ENCODE data around the gene MYO3B. TPM values are rescaled to one million over a fixed set of nuclear protein-coding genes. Genes with fewer than 3 reads are reported as not detected.

Gene MYO3B
- total and polyA plus RNA-seq, 2 of the 8 experiments (the other 6 are each of a cell fraction or from before 2014, with no cell fraction given): 0.17 to 0.19 TPM

GRCh38 chr2:170314744-170315447 is 136.9 kb downstream of the MYO3B start:
- Histone ChIP-seq H3K9me3 (ENCODE audit: insufficient read depth in 2 of 2, low read depth in 1 of 2, low read length in 1 of 2) (no peaks in the 10 kb centered on the region; a peak in 2 of 4 replicates), H3K4me3 (ENCODE audit: extremely low read depth in 1 of 4, insufficient read depth in 2 of 4, low read depth in 3 of 4, low read length in 4 of 4) (no peak overlapping the region), H3K4me1 (replicated peaks in 1 of 4; ENCODE audit: control insufficient read depth in 3 of 4, insufficient read depth in 4 of 4, low read length in 3 of 4) (no peaks in the 10 kb centered on the region), H4K91ac (replicated peaks; ENCODE audit: insufficient read length, low read length) (no peak overlapping the region), H2AFZ (ENCODE audit: low read length) (no peak overlapping the region), H3K79me1 (ENCODE audit: low read depth, low read length) (no peaks in the 10 kb centered on the region), H3K56ac (replicated peaks; ENCODE audit: insufficient read length, low read depth, low read length) (no peak overlapping the region), H3K23ac (ENCODE audit: insufficient read length) (no peak overlapping the region), H4K20me1 (replicated peaks in 1 of 2; ENCODE audit: control insufficient read depth in 1 of 2, insufficient read depth in 2 of 2, low read length in 2 of 2) (no peaks in the 10 kb centered on the region), H3K27me3 (replicated peaks in 1 of 4; ENCODE audit: control insufficient read depth in 3 of 4, extremely low read depth in 1 of 4, insufficient read depth in 3 of 4, low read length in 3 of 4) (peaks cover 0 to 1% (median 0%) of the 10 kb centered on the region in 4 experiments; a peak in 1 of 7 replicates), H4K8ac (ENCODE audit: extremely low read depth, insufficient read depth, low read length) (no peak overlapping the region), H2BK120ac (replicated peaks; ENCODE audit: low read depth, low read length) (no peak overlapping the region), H2BK20ac (ENCODE audit: low read length) (no peak overlapping the region), H2BK12ac (ENCODE audit: low read depth, low read length) (no peak overlapping the region), H3K4me2 (ENCODE audit: insufficient read depth in 1 of 2, low read depth in 2 of 2, low read length in 2 of 2) (no peak overlapping the region), H3K9ac (replicated peaks in 1 of 4; ENCODE audit: extremely low read depth in 1 of 4, low read depth in 3 of 4, low read length in 3 of 4) (no peak overlapping the region), H3K23me2 (ENCODE audit: low read depth, low read length) (no peaks in the 10 kb centered on the region), H3K36me3 (ENCODE audit: control insufficient read depth in 2 of 4, insufficient read depth in 4 of 4, low read length in 3 of 4) (no peaks in the 10 kb centered on the region; a peak in 1 of 8 replicates), H2AK5ac (ENCODE audit: low read depth, low read length) (no peak overlapping the region), H3K79me2 (ENCODE audit: control insufficient read depth in 1 of 2, insufficient read depth in 2 of 2, low read length in 2 of 2) (no peaks in the 10 kb centered on the region), H2BK5ac (ENCODE audit: low read depth, low read length) (no peak overlapping the region), H3K27ac (ENCODE audit: low read depth, low read length) (no peak overlapping the region), H2BK15ac (ENCODE audit: low read length) (no peak overlapping the region), H3K4ac (replicated peaks; ENCODE audit: insufficient read length, low read depth, low read length) (no peak overlapping the region), H4K5ac (ENCODE audit: insufficient read length, low read depth, low read length) (no peak overlapping the region), H3K14ac (ENCODE audit: insufficient read length) (no peak overlapping the region), H3K18ac (ENCODE audit: extremely low read depth, low read length) (no peak overlapping the region)
- POLR2A ChIA-PET (ENCODE audit: partially characterized antibody): interaction anchor here (0.9 to 1.5 kb wide), 2 partner anchors 12 to 14 kb away, joined by 3 to 4 read pairs; no protein-coding TSS in a partner anchor
- CTCF ChIA-PET (ENCODE audit: partially characterized antibody): interaction anchor here (4.7 kb wide), 1 partner anchor 9 kb away, joined by 22 read pairs; no protein-coding TSS in a partner anchor
- FAIRE-seq (no peak), DNase-seq (ENCODE audit: low read depth in 1 of 2, low spot score in 2 of 2) (no peak)
- WGBS, 2 experiments (ENCODE audit: extremely low coverage in 1 of 2, insufficient coverage in 1 of 2, insufficient read length in 1 of 2, insufficient replicate concordance in 2 of 2, low coverage in 1 of 2, low lambda C conversion rate in 2 of 2, missing lambda C conversion rate in 1 of 2): 89% methylated on average over 7 of the region's 7 CpGs; no CpG with 5 or more reads in 1 of the 2 experiments
- TF ChIP-seq GABPA (IDR thresholded peaks at IDR 0.05; ENCODE audit: borderline replicate concordance, insufficient read depth, low read length) (no peak), EZH2 (IDR thresholded peaks at IDR 0.05; ENCODE audit: low read depth, low read length, severe bottlenecking) (no peak), SIRT6 (IDR thresholded peaks at IDR 0.05; ENCODE audit: low read length) (no peak), MAFK (IDR thresholded peaks at IDR 0.05; ENCODE audit: low read depth, low read length) (no peak), ASH2L (IDR thresholded peaks at IDR 0.05; ENCODE audit: low read length) (no peak), TAF1 (IDR thresholded peaks at IDR 0.05; ENCODE audit: low read depth, low read length) (no peak), CBX8 (IDR thresholded peaks at IDR 0.05; ENCODE audit: borderline replicate concordance, low read depth, low read length) (no peak)
